H1 (cell line): ENCODE measurements around the gene BRSK2. TPM values are rescaled to one million over a fixed set of nuclear protein-coding genes. Genes with fewer than 3 reads are reported as not detected.

ENCODE experiments used
- CTCF ChIA-PET: fragments of 300-600 bp; sonication (Branson Sonifier 250); formaldehyde crosslinking; loops from one replicate; lab custom pipeline; 2021; ENCODE audit not compliant: partially characterized antibody; lab: Charles Lee
- POLR2A ChIA-PET: fragments of 300-600 bp; sonication (Branson Sonifier 250); formaldehyde crosslinking; loops from one replicate; lab custom pipeline; 2021; ENCODE audit warnings: inconsistent platforms; ENCODE audit not compliant: partially characterized antibody; lab: Charles Lee
- DNase-seq, 2 experiments: peaks; one replicate each; pipeline versions ENCODE4 v3.0.0 to v3.0.0-alpha.2; 2010 to 2022; ENCODE audit warnings: low spot score in 2 of 2, low read depth in 1 of 2, mixed read lengths in 1 of 2
- FAIRE-seq: peaks from 2 replicates; lab custom pipeline; 2011; peaks lifted over from hg19 to GRCh38; lab: Jason Lieb, UNC
- H2AFZ ChIP-seq: 2 replicates; pipeline ENCODE4 v1.8.1; 2012; ENCODE audit warnings: low read length, inconsistent platforms
- H2AK5ac ChIP-seq: 2 replicates; pipeline ENCODE4 v1.6.1; 2013; ENCODE audit warnings: low read depth, low read length
- H2BK120ac ChIP-seq: replicated peaks from 2 replicates; pipeline ENCODE3; 2013; ENCODE audit warnings: low read depth, low read length, inconsistent platforms
- H2BK12ac ChIP-seq: 2 replicates; pipeline ENCODE4 v1.6.1; 2013; ENCODE audit warnings: low read depth, low read length
- H2BK15ac ChIP-seq: 2 replicates; pipeline ENCODE4 v1.6.1; 2013; ENCODE audit warnings: low read length
- H2BK20ac ChIP-seq: 2 replicates; pipeline ENCODE4 v1.6.1; 2013; ENCODE audit warnings: low read length
- H2BK5ac ChIP-seq: 2 replicates; pipeline ENCODE4 v1.6.1; 2013; ENCODE audit warnings: low read depth, low read length
- H3K14ac ChIP-seq: 2 replicates; pipeline ENCODE4 v1.6.1; 2013; ENCODE audit warnings: inconsistent platforms; ENCODE audit not compliant: insufficient read length
- H3K18ac ChIP-seq: 2 replicates; pipeline ENCODE4 v1.6.1; 2013; ENCODE audit warnings: low read length; ENCODE audit errors: extremely low read depth
- H3K23ac ChIP-seq: 2 replicates; pipeline ENCODE4 v1.6.1; 2013; ENCODE audit warnings: inconsistent platforms; ENCODE audit not compliant: insufficient read length
- H3K23me2 ChIP-seq: 2 replicates; pipeline ENCODE4 v1.6.1; 2013; ENCODE audit warnings: low read depth, low read length
- H3K27ac ChIP-seq: 2 replicates; pipeline ENCODE4 v1.6.1; 2011; ENCODE audit warnings: low read depth, low read length, inconsistent platforms
- H3K27me3 ChIP-seq, 4 experiments: replicated peaks in 1 of 4; 1 replicate in 1 of 4; 2 replicates in 3 of 4; pipeline versions ENCODE4 v1.6.1 to v1.8.1; 2011 to 2013; ENCODE audit warnings: low read length in 3 of 4, mild to moderate bottlenecking in 3 of 4, inconsistent platforms in 2 of 4, mixed read lengths in 2 of 4, moderate library complexity in 1 of 4; ENCODE audit not compliant: control insufficient read depth in 3 of 4, insufficient read depth in 3 of 4; ENCODE audit errors: extremely low read depth in 1 of 4
- H3K36me3 ChIP-seq, 4 experiments: 2 replicates each; pipeline versions ENCODE4 v1.6.1 to v1.8.1; 2011 to 2013; ENCODE audit warnings: mild to moderate bottlenecking in 4 of 4, low read length in 3 of 4, moderate library complexity in 2 of 4, control low read depth in 1 of 4, inconsistent platforms in 1 of 4; ENCODE audit not compliant: insufficient read depth in 4 of 4, control insufficient read depth in 2 of 4
- H3K4ac ChIP-seq: replicated peaks from 2 replicates; pipeline ENCODE3; 2013; ENCODE audit warnings: low read length, low read depth, mixed read lengths, inconsistent platforms; ENCODE audit not compliant: insufficient read length
- H3K4me1 ChIP-seq, 4 experiments: replicated peaks in 1 of 4; 1 replicate in 1 of 4; 2 replicates in 3 of 4; pipeline versions ENCODE4 v1.6.1 to v1.8.1; 2011 to 2013; ENCODE audit warnings: low read length in 3 of 4, inconsistent platforms in 2 of 4, mixed read lengths in 1 of 4; ENCODE audit not compliant: insufficient read depth in 4 of 4, control insufficient read depth in 3 of 4
- H3K4me2 ChIP-seq, 2 experiments: 2 replicates each; pipeline versions ENCODE4 v1.6.1 to v1.8.1; 2011 to 2013; ENCODE audit warnings: low read depth in 2 of 2, low read length in 2 of 2, control low read depth in 1 of 2, inconsistent platforms in 1 of 2, mild to moderate bottlenecking in 1 of 2; ENCODE audit not compliant: insufficient read depth in 1 of 2
- H3K4me3 ChIP-seq, 4 experiments: fragments of 200-600, 300-600 bp in 1 of 4; sonication (generic), shearing (Covaris generic), sonication (Bioruptor Twin) in 1 of 4; 2 replicates each; pipeline versions ENCODE4 v1.5.1 to v1.8.1; 2011 to 2016; ENCODE audit warnings: low read length in 4 of 4, low read depth in 3 of 4, control low read depth in 2 of 4, inconsistent platforms in 2 of 4, mild to moderate bottlenecking in 2 of 4, mixed read lengths in 1 of 4, moderate library complexity in 1 of 4; ENCODE audit not compliant: insufficient read depth in 2 of 4; ENCODE audit errors: extremely low read depth in 1 of 4
- H3K56ac ChIP-seq: replicated peaks from 2 replicates; pipeline ENCODE3; 2013; ENCODE audit warnings: low read depth, mild to moderate bottlenecking, mixed read lengths, low read length, inconsistent platforms; ENCODE audit not compliant: insufficient read length
- H3K79me1 ChIP-seq: 2 replicates; pipeline ENCODE4 v1.6.1; 2013; ENCODE audit warnings: low read depth, low read length, control low read depth
- H3K79me2 ChIP-seq, 2 experiments: 2 replicates each; pipeline versions ENCODE4 v1.6.1 to v1.8.1; 2012 to 2013; ENCODE audit warnings: low read length in 2 of 2, mild to moderate bottlenecking in 2 of 2, inconsistent platforms in 1 of 2; ENCODE audit not compliant: insufficient read depth in 2 of 2, control insufficient read depth in 1 of 2
- H3K9ac ChIP-seq, 4 experiments: replicated peaks in 1 of 4; 1 replicate in 1 of 4; 2 replicates in 3 of 4; pipeline versions ENCODE4 v1.6.1 to v1.8.1; 2011 to 2013; ENCODE audit warnings: low read depth in 3 of 4, low read length in 3 of 4, control low read depth in 2 of 4, mild to moderate bottlenecking in 2 of 4, moderate library complexity in 2 of 4, inconsistent platforms in 1 of 4; ENCODE audit errors: extremely low read depth in 1 of 4
- H3K9me3 ChIP-seq, 2 experiments: 2 replicates each; pipeline versions ENCODE4 v1.6.1 to v1.8.1; 2012 to 2013; ENCODE audit warnings: mild to moderate bottlenecking in 2 of 2, moderate library complexity in 2 of 2, control low read depth in 1 of 2, inconsistent platforms in 1 of 2, low read depth in 1 of 2, low read length in 1 of 2, mixed read lengths in 1 of 2; ENCODE audit not compliant: insufficient read depth in 2 of 2
- H4K20me1 ChIP-seq, 2 experiments: replicated peaks in 1 of 2; 2 replicates each; pipeline versions ENCODE3 to v1.8.1; 2011 to 2013; ENCODE audit warnings: inconsistent platforms in 2 of 2, low read length in 2 of 2, mild to moderate bottlenecking in 1 of 2; ENCODE audit not compliant: insufficient read depth in 2 of 2, control insufficient read depth in 1 of 2
- H4K5ac ChIP-seq: 2 replicates; pipeline ENCODE4 v1.6.1; 2013; ENCODE audit warnings: low read length, low read depth, mixed read lengths, inconsistent platforms; ENCODE audit not compliant: insufficient read length
- H4K8ac ChIP-seq: 2 replicates; pipeline ENCODE4 v1.8.0; 2013; ENCODE audit warnings: mild to moderate bottlenecking, moderate library complexity, low read length, inconsistent platforms; ENCODE audit not compliant: insufficient read depth; ENCODE audit errors: extremely low read depth
- H4K91ac ChIP-seq: replicated peaks from 2 replicates; pipeline ENCODE3; 2013; ENCODE audit warnings: low read length, mixed read lengths, inconsistent platforms; ENCODE audit not compliant: insufficient read length
- ATF3 ChIP-seq: IDR thresholded peaks from 2 replicates; pipeline ENCODE4 v1.6.1; 2011; ENCODE audit warnings: low read depth, mild to moderate bottlenecking, low read length; ENCODE audit not compliant: insufficient read depth
- WGBS, 2 experiments: shearing (Covaris generic) in 1 of 2; methylation state at CpG; one replicate each; pipeline versions ENCODE4 v1.1.6 to v1.1.7; 2013 to 2015; ENCODE audit warnings: low lambda C conversion rate in 2 of 2, mixed read lengths in 2 of 2, inconsistent platforms in 1 of 2, low coverage in 1 of 2, missing lambda C conversion rate in 1 of 2; ENCODE audit not compliant: insufficient replicate concordance in 2 of 2, insufficient coverage in 1 of 2, insufficient read length in 1 of 2; ENCODE audit errors: extremely low coverage in 1 of 2, missing lambda C conversion rate in 1 of 2; 5-methylcytosine and 5-hydroxymethylcytosine counted together
- polyA plus RNA-seq, 7 experiments: library from polyadenylated mRNA; depleted of rRNA in 3 of 7; stranded (reverse) in 5 of 7; unstranded in 2 of 7; fragments of >200 nt in 5 of 7; fragments of 200-250 nt in 2 of 7; gene quantifications; 1 replicate in 5 of 7; 2 replicates in 1 of 7; 4 replicates in 1 of 7; pipeline versions ENCODE4 v1.2.1 to v1.2.3, GENCODE V29; 2011 to 2013; ENCODE audit warnings: missing spikeins in 2 of 7, mixed read lengths in 2 of 7
- total RNA-seq: library from RNA; stranded (reverse); fragmentation: NEBNext Ultra II Directional; extraction: Animal tissue kit (Norgen Biotek cat#: 25700); gene quantifications from 2 replicates; pipeline ENCODE4 v1.2.1, GENCODE V29; 2021

The BRSK2 gene
- total and polyA plus RNA-seq, 2 of the 8 experiments (the other 6 are each of a cell fraction or from before 2014, with no cell fraction given) = 17.3 to 27.1 TPM

- Histone ChIP-seq H2BK5ac (no peak overlapping the region; the same call in 1 of the 2 replicates), H2BK20ac (no peak overlapping the region), H3K23me2 (no peaks in the 10 kb centered on the region), H4K91ac (no peak overlapping the region), H3K79me1 (peaks cover 17% of the 10 kb centered on the region), H3K27me3 (no peaks in the 10 kb centered on the region), H3K36me3 (no peaks in the 10 kb centered on the region), H3K23ac (no peak overlapping the region), H3K79me2 (peaks cover 0 to 32% of the 10 kb centered on the region in 2 experiments; a peak in 2 of 4 replicates), H3K4ac (no peak overlapping the region), H2AFZ (no peak overlapping the region), H2BK15ac (no peak overlapping the region), H3K9ac (no peak overlapping the region), H3K56ac (no peak overlapping the region)
- 96% methylated on average over 13 of the region's 13 CpGs; no CpG with 5 or more reads in 1 of the 2 experiments for WGBS, 2 experiments
- no peak for DNase-seq
- TF ChIP-seq ATF3 = no peak
- TF ChIP-seq, all 59 proteins: peak for 0
- POLR2A ChIA-PET = no interaction called here
- Histone ChIP-seq H4K5ac (no peak overlapping the region), H3K18ac (no peak overlapping the region), H2AK5ac (no peak overlapping the region), H3K4me1 (peaks cover 1 to 6% (median 4%) of the 10 kb centered on the region in 4 experiments; a peak in 5 of 7 replicates), H3K4me2 (no peak overlapping the region), H3K14ac (no peak overlapping the region), H2BK120ac (no peak overlapping the region), H3K9me3 (peaks cover 2 to 8% of the 10 kb centered on the region in 2 experiments; a peak in 2 of 4 replicates), H4K8ac (no peak overlapping the region), H3K4me3 (no peak overlapping the region), H4K20me1 (peaks cover 2 to 7% of the 10 kb centered on the region in 2 experiments), H3K27ac (no peak overlapping the region), H2BK12ac (no peak overlapping the region)
- FAIRE-seq = no peak
- CTCF ChIA-PET = interaction anchor here (1.1 to 2.3 kb wide), 4 partner anchors 9 to 110 kb away, joined by 4 to 8 read pairs (median 6); no protein-coding TSS in a partner anchor
These were observed 108.5 kb downstream of the BRSK2 start for GRCh38 chr11:1498262-1498661.
